ENCODE results near the gene NUCB2.

NUCB2 gene

DNA sequence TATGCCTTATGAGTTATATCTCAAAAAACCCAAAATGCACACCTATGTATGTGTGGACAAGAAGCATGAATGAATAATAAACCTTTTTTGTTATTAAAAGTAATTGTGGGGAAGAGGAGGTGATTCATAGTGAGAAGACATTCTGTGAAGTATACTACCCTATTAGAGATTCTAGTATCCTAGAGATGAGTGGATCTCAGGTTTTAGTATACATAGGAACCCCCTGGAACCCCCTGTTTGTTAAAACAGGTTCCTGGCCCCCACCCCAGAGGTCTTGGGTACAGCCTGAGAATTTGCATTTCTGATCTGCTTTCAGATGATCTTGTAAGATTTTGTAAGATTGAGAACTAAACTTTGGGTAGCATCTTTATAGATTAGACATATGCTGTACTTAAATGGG is 17.5 kb downstream of the NUCB2 start:
- H3K4me1 ChIP-seq (ENCODE audit: control insufficient read depth, insufficient read depth, low read length), result no peaks in the 10 kb centered on the region
- H3K36me3 ChIP-seq (ENCODE audit: control insufficient read depth, insufficient read depth, low read length), result no peaks in the 10 kb centered on the region
- no peak overlapping the region for H3K27ac ChIP-seq (ENCODE audit: low read depth, low read length)
- H3K27me3 ChIP-seq (ENCODE audit: control insufficient read depth, insufficient read depth, low read length), result no peaks in the 10 kb centered on the region
- H3K9ac ChIP-seq (ENCODE audit: low read length), result no peak overlapping the region
- no peaks in the 10 kb centered on the region for H3K9me3 ChIP-seq (ENCODE audit: control insufficient read depth, insufficient read depth, low read depth, low read length)
- H3K4me3 ChIP-seq (ENCODE audit: low read depth, low read length), result no peak overlapping the region

DNA sequence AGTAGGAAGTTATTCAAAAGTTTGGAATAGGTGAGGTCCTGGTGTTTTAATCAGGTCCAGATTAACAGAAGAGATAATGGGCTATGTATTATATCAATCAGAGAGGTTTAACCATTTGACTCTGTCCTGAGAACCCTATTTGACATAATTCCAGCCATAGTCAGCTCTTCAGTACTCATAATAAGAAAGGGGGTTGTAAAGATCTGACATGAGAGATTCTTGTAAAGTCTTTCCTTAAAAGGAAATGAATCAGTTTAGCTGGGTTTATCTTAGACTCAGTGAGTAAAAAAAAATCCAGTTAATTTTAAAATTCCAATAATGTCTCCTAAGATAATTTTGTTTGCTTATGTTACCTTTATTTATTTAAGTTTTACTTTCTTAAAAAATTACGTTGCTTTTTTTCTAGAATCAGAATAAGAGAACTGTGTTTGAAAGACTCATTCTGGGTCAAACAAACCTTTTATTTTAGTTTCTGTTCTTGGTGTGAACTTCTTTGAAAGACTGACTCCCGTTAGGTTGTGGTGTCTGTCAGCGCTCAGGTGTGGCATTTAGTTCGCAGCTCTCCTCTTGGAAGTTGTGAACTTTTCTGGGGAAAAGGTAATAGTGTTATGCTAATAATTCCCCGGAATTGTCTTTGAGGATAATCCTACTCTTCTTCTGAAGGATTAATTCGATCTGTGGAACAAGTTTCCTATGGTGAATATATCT is 20.5 kb downstream of the NUCB2 start:
- no peak overlapping the region for H3K27ac ChIP-seq (ENCODE audit: low read depth, low read length)
- H3K36me3 ChIP-seq (ENCODE audit: control insufficient read depth, insufficient read depth, low read length), result no peaks in the 10 kb centered on the region

DNA sequence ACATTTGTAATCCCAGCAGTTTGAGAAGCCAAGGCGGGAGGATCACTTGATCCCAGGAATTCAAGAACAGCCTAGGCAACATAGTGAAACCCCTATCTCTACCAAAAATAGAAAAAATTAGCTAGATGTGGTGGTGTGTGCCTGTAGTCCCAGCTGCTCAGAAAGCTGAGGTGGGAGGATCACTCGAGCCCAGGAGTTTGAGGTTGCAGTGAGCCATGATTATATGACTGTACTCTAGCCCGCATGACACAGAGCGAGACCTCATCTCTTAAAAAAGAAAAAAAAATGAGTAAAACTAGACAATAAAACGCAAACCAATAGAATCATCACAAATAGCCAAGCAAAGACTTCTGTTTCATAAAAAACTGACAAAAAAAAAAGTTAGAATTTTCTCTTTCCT is 21.8 kb downstream of the NUCB2 start:
- Histone ChIP-seq H3K4me3 (ENCODE audit: low read depth, low read length) (no peak overlapping the region), H3K9ac (ENCODE audit: low read length) (no peak overlapping the region), H3K36me3 (ENCODE audit: control insufficient read depth, insufficient read depth, low read length) (no peaks in the 10 kb centered on the region), H3K9me3 (ENCODE audit: control insufficient read depth, insufficient read depth, low read depth, low read length) (no peaks in the 10 kb centered on the region), H3K4me1 (ENCODE audit: control insufficient read depth, insufficient read depth, low read length) (no peaks in the 10 kb centered on the region), H3K27ac (ENCODE audit: low read depth, low read length) (no peak overlapping the region), H3K27me3 (ENCODE audit: control insufficient read depth, insufficient read depth, low read length) (no peaks in the 10 kb centered on the region)

More for the DNA sequence above, 20.5 kb downstream of the NUCB2 start:
- Histone ChIP-seq H3K27me3 (ENCODE audit: control insufficient read depth, insufficient read depth, low read length) (no peaks in the 10 kb centered on the region), H3K4me3 (ENCODE audit: low read depth, low read length) (no peak overlapping the region), H3K4me1 (ENCODE audit: control insufficient read depth, insufficient read depth, low read length) (no peaks in the 10 kb centered on the region), H3K9me3 (ENCODE audit: control insufficient read depth, insufficient read depth, low read depth, low read length) (no peaks in the 10 kb centered on the region), H3K9ac (ENCODE audit: low read length) (no peak overlapping the region)

- Histone ChIP-seq H3K36me3 (ENCODE audit: control insufficient read depth, insufficient read depth, low read length) (no peaks in the 10 kb centered on the region), H3K4me3 (ENCODE audit: low read depth, low read length) (no peak overlapping the region), H3K27ac (ENCODE audit: low read depth, low read length) (no peak overlapping the region), H3K4me1 (ENCODE audit: control insufficient read depth, insufficient read depth, low read length) (no peaks in the 10 kb centered on the region), H3K9me3 (ENCODE audit: control insufficient read depth, insufficient read depth, low read depth, low read length) (no peaks in the 10 kb centered on the region), H3K9ac (ENCODE audit: low read length) (no peak overlapping the region), H3K27me3 (ENCODE audit: control insufficient read depth, insufficient read depth, low read length) (no peaks in the 10 kb centered on the region)
Measured at GRCh38 chr11:17300372-17300771, 23.8 kb downstream of the NUCB2 start.

- H3K27ac ChIP-seq (ENCODE audit: low read depth, low read length), result no peak overlapping the region
- H3K4me3 ChIP-seq (ENCODE audit: low read depth, low read length), result no peak overlapping the region
- H3K9me3 ChIP-seq (ENCODE audit: control insufficient read depth, insufficient read depth, low read depth, low read length), result no peaks in the 10 kb centered on the region
- no peaks in the 10 kb centered on the region for H3K27me3 ChIP-seq (ENCODE audit: control insufficient read depth, insufficient read depth, low read length)
- no peaks in the 10 kb centered on the region for H3K36me3 ChIP-seq (ENCODE audit: control insufficient read depth, insufficient read depth, low read length)
- H3K4me1 ChIP-seq (ENCODE audit: control insufficient read depth, insufficient read depth, low read length), result peaks cover 5% of the 10 kb centered on the region; the same call in 1 of the 2 replicates
- H3K9ac ChIP-seq (ENCODE audit: low read length), result no peak overlapping the region
Measured at GRCh38 chr11:17313349-17314231, 37.1 kb downstream of the NUCB2 start.

DNA sequence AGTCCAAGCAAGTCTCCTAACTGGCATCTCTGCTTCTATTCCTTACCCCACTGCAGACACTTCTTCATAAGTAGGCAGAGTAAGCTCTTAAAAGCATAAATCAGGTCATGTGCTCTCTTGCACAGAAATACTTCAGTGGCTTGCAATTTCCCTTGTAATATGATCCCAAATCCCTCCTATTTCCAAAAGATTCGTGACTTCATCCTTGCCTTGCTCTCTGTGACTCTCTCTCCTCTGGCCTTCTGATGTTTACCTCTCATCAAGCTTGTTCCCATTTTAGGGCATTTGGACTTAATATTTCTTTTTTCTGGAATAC is 37.7 kb downstream of the NUCB2 start:
- H3K27ac ChIP-seq (ENCODE audit: low read depth, low read length), result no peak overlapping the region
- H3K4me3 ChIP-seq (ENCODE audit: low read depth, low read length), result no peak overlapping the region
- H3K27me3 ChIP-seq (ENCODE audit: control insufficient read depth, insufficient read depth, low read length), result no peaks in the 10 kb centered on the region
- H3K9me3 ChIP-seq (ENCODE audit: control insufficient read depth, insufficient read depth, low read depth, low read length), result no peaks in the 10 kb centered on the region
- H3K4me1 ChIP-seq (ENCODE audit: control insufficient read depth, insufficient read depth, low read length), result peaks cover 5% of the 10 kb centered on the region; the same call in 1 of the 2 replicates
- no peak overlapping the region for H3K9ac ChIP-seq (ENCODE audit: low read length)
- H3K36me3 ChIP-seq (ENCODE audit: control insufficient read depth, insufficient read depth, low read length), result no peaks in the 10 kb centered on the region

DNA sequence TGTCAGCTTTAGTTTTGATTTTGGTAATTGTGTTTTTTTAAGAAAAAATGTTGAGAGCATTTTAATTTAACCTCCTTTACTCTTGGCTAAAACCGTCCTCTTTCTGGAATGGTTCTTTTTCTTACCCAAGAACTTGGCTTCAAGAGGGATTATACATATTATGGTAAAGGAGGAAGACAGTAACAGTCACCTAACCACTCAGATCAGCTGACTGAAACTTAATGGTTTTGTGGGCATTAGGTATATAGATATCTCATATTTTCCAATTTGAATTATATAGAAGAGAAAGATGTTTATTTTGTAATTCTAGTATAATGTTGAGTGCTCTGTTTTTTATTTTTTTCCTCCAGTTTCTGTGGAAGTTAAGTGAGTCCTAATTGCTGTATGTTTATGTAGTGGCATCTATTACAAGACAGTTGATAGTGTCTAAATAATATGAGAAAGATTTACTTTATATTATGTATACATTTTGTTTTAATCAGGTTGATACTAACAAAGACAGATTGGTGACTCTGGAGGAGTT is 38.4 kb downstream of the NUCB2 start:
- no peak overlapping the region for H3K27ac ChIP-seq (ENCODE audit: low read depth, low read length)
- H3K4me1 ChIP-seq (ENCODE audit: control insufficient read depth, insufficient read depth, low read length), result peaks cover 5% of the 10 kb centered on the region; the same call in 1 of the 2 replicates
- H3K27me3 ChIP-seq (ENCODE audit: control insufficient read depth, insufficient read depth, low read length), result no peaks in the 10 kb centered on the region
- no peaks in the 10 kb centered on the region for H3K36me3 ChIP-seq (ENCODE audit: control insufficient read depth, insufficient read depth, low read length)
- no peak overlapping the region for H3K4me3 ChIP-seq (ENCODE audit: low read depth, low read length)
- H3K9me3 ChIP-seq (ENCODE audit: control insufficient read depth, insufficient read depth, low read depth, low read length), result no peaks in the 10 kb centered on the region
- no peak overlapping the region for H3K9ac ChIP-seq (ENCODE audit: low read length)

DNA sequence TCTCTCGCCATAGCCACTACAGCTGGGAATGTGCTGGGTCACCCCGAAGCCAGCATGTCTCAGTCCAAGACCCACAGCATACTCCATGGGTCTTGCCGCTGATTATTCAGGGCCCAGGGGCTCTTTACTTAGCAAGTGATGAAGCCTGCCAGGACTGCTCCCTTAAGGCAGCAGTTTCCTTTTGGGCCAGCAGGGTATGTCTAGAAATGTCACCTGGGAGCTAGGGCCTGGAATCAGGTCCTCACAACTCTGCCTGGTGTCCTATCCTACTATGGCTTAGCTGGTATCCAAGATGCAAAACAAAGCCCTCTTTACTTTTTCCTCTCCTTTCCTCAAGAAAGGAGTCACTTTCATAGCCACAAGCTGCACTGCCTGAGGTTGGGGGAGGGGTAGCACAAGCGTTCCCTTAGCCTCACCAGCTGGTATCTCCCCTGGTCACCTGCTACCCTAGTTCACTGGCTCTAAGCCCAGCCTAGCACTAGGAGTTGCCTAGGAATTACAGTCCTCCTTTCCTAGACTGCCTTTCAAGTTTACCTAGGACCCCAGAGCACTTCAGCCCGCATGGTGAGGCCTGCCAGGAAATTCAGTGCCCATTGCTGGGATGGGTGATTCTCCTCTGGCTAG is 52.4 kb downstream of the NUCB2 start:
- no peak overlapping the region for H3K27ac ChIP-seq (ENCODE audit: low read depth, low read length)
- H3K36me3 ChIP-seq (ENCODE audit: control insufficient read depth, insufficient read depth, low read length), result no peaks in the 10 kb centered on the region
- H3K9me3 ChIP-seq (ENCODE audit: control insufficient read depth, insufficient read depth, low read depth, low read length), result no peaks in the 10 kb centered on the region
- no peaks in the 10 kb centered on the region for H3K27me3 ChIP-seq (ENCODE audit: control insufficient read depth, insufficient read depth, low read length)
- H3K4me1 ChIP-seq (ENCODE audit: control insufficient read depth, insufficient read depth, low read length), result peaks cover 2% of the 10 kb centered on the region; the same call in 1 of the 2 replicates
- no peak overlapping the region for H3K9ac ChIP-seq (ENCODE audit: low read length)
- H3K4me3 ChIP-seq (ENCODE audit: low read depth, low read length), result no peak overlapping the region

- Histone ChIP-seq H3K27me3 (ENCODE audit: control insufficient read depth, insufficient read depth, low read length) (no peaks in the 10 kb centered on the region), H3K27ac (ENCODE audit: low read depth, low read length) (no peak overlapping the region), H3K36me3 (ENCODE audit: control insufficient read depth, insufficient read depth, low read length) (no peaks in the 10 kb centered on the region), H3K9ac (ENCODE audit: low read length) (no peak overlapping the region), H3K9me3 (ENCODE audit: control insufficient read depth, insufficient read depth, low read depth, low read length) (no peaks in the 10 kb centered on the region), H3K4me1 (ENCODE audit: control insufficient read depth, insufficient read depth, low read length) (peaks cover 2% of the 10 kb centered on the region; the same call in 1 of the 2 replicates), H3K4me3 (ENCODE audit: low read depth, low read length) (no peak overlapping the region)
Measured at GRCh38 chr11:17331669-17332068, 55.1 kb downstream of the NUCB2 start.

GRCh38 chr11:17333799-17334586 is 57.5 kb downstream of the NUCB2 start:
- Histone ChIP-seq H3K4me1 (ENCODE audit: control insufficient read depth, insufficient read depth, low read length) (peaks cover 2% of the 10 kb centered on the region; the same call in 1 of the 2 replicates), H3K4me3 (ENCODE audit: low read depth, low read length) (no peak overlapping the region), H3K9ac (ENCODE audit: low read length) (no peak overlapping the region), H3K27me3 (ENCODE audit: control insufficient read depth, insufficient read depth, low read length) (no peaks in the 10 kb centered on the region), H3K27ac (ENCODE audit: low read depth, low read length) (no peak overlapping the region), H3K36me3 (ENCODE audit: control insufficient read depth, insufficient read depth, low read length) (no peaks in the 10 kb centered on the region), H3K9me3 (ENCODE audit: control insufficient read depth, insufficient read depth, low read depth, low read length) (no peaks in the 10 kb centered on the region)

All from HUES6 (cell line).